HPDE6-E6E7 (cell line): ENCODE results near the gene HDGFL2.

Source experiments
- DNase-seq: peaks from one replicate; pipeline ENCODE4 v3.0.0; 2011; ENCODE audit warnings: missing footprints; ENCODE audit errors: extremely low spot score

Gene HDGFL2

GRCh38 chr19:4499318-4499717 is 27.2 kb downstream of the HDGFL2 start:
- DNase-seq = no peak

GRCh38 chr19:4499855-4500254 is 27.8 kb downstream of the HDGFL2 start:
- no peak for DNase-seq

- no peak for DNase-seq
Measured at GRCh38 chr19:4500841-4501591, 28.9 kb downstream of the HDGFL2 start.

- DNase-seq = no peak
Measured at GRCh38 chr19:4501691-4502090, 29.6 kb downstream of the HDGFL2 start.

GRCh38 chr19:4502282-4503131 is 30.4 kb downstream of the HDGFL2 start:
- no peak for DNase-seq

GRCh38 chr19:4503132-4503824 is 31.2 kb downstream of the HDGFL2 start:
- DNase-seq = no peak

- DNase-seq = no peak
Measured at GRCh38 chr19:4503825-4504170, 31.7 kb downstream of the HDGFL2 start.

- no peak for DNase-seq
Measured at GRCh38 chr19:4504297-4504701, 32.2 kb downstream of the HDGFL2 start.

GRCh38 chr19:4504891-4505569 is 32.9 kb downstream of the HDGFL2 start:
- DNase-seq = no peak

- DNase-seq = no peak
Measured at GRCh38 chr19:4505570-4506448, 33.7 kb downstream of the HDGFL2 start.

- DNase-seq = peak; percentile 29
Measured at GRCh38 chr19:4506449-4507149, 34.5 kb downstream of the HDGFL2 start.

- DNase-seq = no peak
Measured at GRCh38 chr19:4507150-4507452, 35.0 kb downstream of the HDGFL2 start.

- DNase-seq = no peak
Measured at GRCh38 chr19:4507804-4508203, 35.7 kb downstream of the HDGFL2 start.

- DNase-seq = no peak
Measured at GRCh38 chr19:4508698-4509097, 36.6 kb downstream of the HDGFL2 start.

GRCh38 chr19:4510435-4511255 is 38.5 kb downstream of the HDGFL2 start:
- DNase-seq = no peak

- no peak for DNase-seq
Measured at GRCh38 chr19:4511300-4512054, 39.4 kb downstream of the HDGFL2 start.

GRCh38 chr19:4512070-4512469 is 40.0 kb downstream of the HDGFL2 start:
- DNase-seq = no peak

- DNase-seq = no peak
Measured at GRCh38 chr19:4513248-4513647, 41.2 kb downstream of the HDGFL2 start.

- DNase-seq = no peak
Measured at GRCh38 chr19:4515732-4516131, 43.6 kb downstream of the HDGFL2 start.
